Liver (tissue), 9 donors: ENCODE measurements around the gene LTB4R2. TPM values are rescaled to one million over a fixed set of nuclear protein-coding genes. Genes with fewer than 3 reads are reported as not detected.

ENCODE experiments used
- DNase-seq: peaks from one replicate; pipeline ENCODE4 v3.0.0-alpha.2; 2017; ENCODE audit warnings: low spot score
- H3K27ac ChIP-seq, 2 donors: one replicate each; pipeline ENCODE4 v1.7.0; 2013; ENCODE audit warnings: inconsistent platforms in 2 of 2, low read length in 2 of 2, control low read depth in 1 of 2, low read depth in 1 of 2, mild to moderate bottlenecking in 1 of 2
- H3K27me3 ChIP-seq, 4 donors: one replicate each; pipeline versions ENCODE4 v1.6.1 to v1.7.0; 2013; ENCODE audit warnings: low read length in 3 of 4, inconsistent platforms in 1 of 4, mild to moderate bottlenecking in 1 of 4, moderate library complexity in 1 of 4; ENCODE audit not compliant: control insufficient read depth in 4 of 4, insufficient read depth in 4 of 4
- H3K36me3 ChIP-seq, 4 donors: one replicate each; pipeline versions ENCODE4 v1.6.1 to v1.7.0; 2013; ENCODE audit warnings: low read length in 3 of 4, mild to moderate bottlenecking in 3 of 4, low read depth in 1 of 4, moderate library complexity in 1 of 4; ENCODE audit not compliant: control insufficient read depth in 4 of 4, insufficient read depth in 3 of 4
- H3K4me1 ChIP-seq, 4 donors: one replicate each; pipeline versions ENCODE4 v1.6.1 to v1.7.0; 2013; ENCODE audit warnings: low read length in 3 of 4, mild to moderate bottlenecking in 3 of 4, moderate library complexity in 1 of 4; ENCODE audit not compliant: control insufficient read depth in 4 of 4, insufficient read depth in 4 of 4
- H3K4me3 ChIP-seq, 3 donors: one replicate each; pipeline versions ENCODE4 v1.6.1 to v1.7.0; 2013; ENCODE audit warnings: low read length in 3 of 3, control low read depth in 1 of 3, low read depth in 1 of 3, mild to moderate bottlenecking in 1 of 3
- H3K9ac ChIP-seq, 2 donors: one replicate each; pipeline ENCODE4 v1.7.0; 2013; ENCODE audit warnings: low read length in 2 of 2, mild to moderate bottlenecking in 2 of 2, moderate library complexity in 2 of 2, control low read depth in 1 of 2, low read depth in 1 of 2
- H3K9me3 ChIP-seq, 4 donors: one replicate each; pipeline versions ENCODE4 v1.6.1 to v1.7.0; 2013; ENCODE audit warnings: low read length in 3 of 4; ENCODE audit not compliant: control insufficient read depth in 4 of 4
- EGR1 ChIP-seq, 2 donors: IDR thresholded peaks; 2 replicates each; pipeline ENCODE4 v1.6.1; 2016 to 2018; ENCODE audit warnings: antibody characterized with exemption in 2 of 2, low read depth in 2 of 2
- FOXA1 ChIP-seq: IDR thresholded peaks from 2 replicates; pipeline ENCODE4 v1.6.1; 2016; ENCODE audit warnings: antibody characterized with exemption
- FOXA2 ChIP-seq: IDR thresholded peaks from 2 replicates; pipeline ENCODE4 v1.6.1; 2016; ENCODE audit warnings: antibody characterized with exemption
- GABPA ChIP-seq, 2 donors: IDR thresholded peaks in 1 of 2; conservative IDR thresholded peaks in 1 of 2; 2 replicates each; pipeline ENCODE4 v1.6.1; 2016; ENCODE audit warnings: antibody characterized with exemption in 2 of 2, mild to moderate bottlenecking in 1 of 2, moderate library complexity in 1 of 2
- HNF4G ChIP-seq: IDR thresholded peaks from 2 replicates; pipeline ENCODE4 v1.6.1; 2016; ENCODE audit warnings: antibody characterized with exemption
- JUND ChIP-seq, 2 donors: IDR thresholded peaks; 2 replicates each; pipeline ENCODE4 v1.6.1; 2016; ENCODE audit warnings: antibody characterized with exemption in 2 of 2
- NR2F2 ChIP-seq: IDR thresholded peaks from 2 replicates; pipeline ENCODE4 v1.6.1; 2016; ENCODE audit warnings: antibody characterized with exemption
- RAD21 ChIP-seq, 2 donors: IDR thresholded peaks; 2 replicates each; pipeline ENCODE4 v1.6.1; 2016; ENCODE audit warnings: antibody characterized with exemption in 2 of 2, mild to moderate bottlenecking in 2 of 2
- SP1 ChIP-seq: IDR thresholded peaks from 2 replicates; pipeline ENCODE4 v1.6.1; 2018; ENCODE audit warnings: antibody characterized with exemption, mild to moderate bottlenecking
- TAF1 ChIP-seq: conservative IDR thresholded peaks from 2 replicates; pipeline ENCODE4 v1.6.1; 2016; ENCODE audit warnings: antibody characterized with exemption, mild to moderate bottlenecking
- YY1 ChIP-seq: IDR thresholded peaks from 2 replicates; pipeline ENCODE4 v1.6.1; 2016; ENCODE audit warnings: antibody characterized with exemption, mild to moderate bottlenecking
- WGBS: extraction: QIAGEN DNeasy Blood & Tissue Kit; methylation state at CpG from one replicate; pipeline ENCODE4 v1.1.7; 2013; 5-methylcytosine and 5-hydroxymethylcytosine counted together
- polyA plus RNA-seq, 2 donors: library from polyadenylated mRNA; stranded (reverse) in 1 of 2; unstranded in 1 of 2; fragments of 200-250 nt in 1 of 2; fragments of >200 nt in 1 of 2; fragmentation: Nextera tagmentation in 1 of 2; extraction: Ambion mirVana in 1 of 2; gene quantifications; one replicate each; pipeline versions ENCODE4 v1.2.1 to v1.2.3, GENCODE V29; 2013 to 2015
- total RNA-seq, 2 donors: library from RNA; depleted of rRNA; stranded (reverse); fragments of >200 nt; gene quantifications; one replicate each; pipeline ENCODE4 v1.2.3, GENCODE V29; 2014
- TF ChIP-seq, protein P1 (sequence below): IDR thresholded peaks from 2 replicates; pipeline ENCODE4 v1.6.1; 2016; ENCODE audit warnings: antibody characterized with exemption, mild to moderate bottlenecking
- TF ChIP-seq, protein P2 (sequence below): fragments of 150-350 bp; IDR thresholded peaks from 2 replicates; pipeline ENCODE4 v1.5.1; 2017; ENCODE audit warnings: improper control_type of control experiment, low read depth, low read length; ENCODE audit not compliant: missing input control
- TF ChIP-seq, protein P3 (sequence below): IDR thresholded peaks from 2 replicates; pipeline ENCODE4 v1.6.1; 2016; ENCODE audit warnings: antibody characterized with exemption
- TF ChIP-seq, protein P4 (sequence below): IDR thresholded peaks from 2 replicates; pipeline ENCODE4 v1.6.1; 2016; ENCODE audit warnings: antibody characterized with exemption
- donor health status: healthy.
- donor health status: healthy.
- donor health status: healthy.
- donor health status: healthy.
- donor health status: healthy.

Gene LTB4R2
- total and polyA plus RNA-seq, 4 donors = 0.28 to 11.3 (median 1.9) TPM

DNA sequence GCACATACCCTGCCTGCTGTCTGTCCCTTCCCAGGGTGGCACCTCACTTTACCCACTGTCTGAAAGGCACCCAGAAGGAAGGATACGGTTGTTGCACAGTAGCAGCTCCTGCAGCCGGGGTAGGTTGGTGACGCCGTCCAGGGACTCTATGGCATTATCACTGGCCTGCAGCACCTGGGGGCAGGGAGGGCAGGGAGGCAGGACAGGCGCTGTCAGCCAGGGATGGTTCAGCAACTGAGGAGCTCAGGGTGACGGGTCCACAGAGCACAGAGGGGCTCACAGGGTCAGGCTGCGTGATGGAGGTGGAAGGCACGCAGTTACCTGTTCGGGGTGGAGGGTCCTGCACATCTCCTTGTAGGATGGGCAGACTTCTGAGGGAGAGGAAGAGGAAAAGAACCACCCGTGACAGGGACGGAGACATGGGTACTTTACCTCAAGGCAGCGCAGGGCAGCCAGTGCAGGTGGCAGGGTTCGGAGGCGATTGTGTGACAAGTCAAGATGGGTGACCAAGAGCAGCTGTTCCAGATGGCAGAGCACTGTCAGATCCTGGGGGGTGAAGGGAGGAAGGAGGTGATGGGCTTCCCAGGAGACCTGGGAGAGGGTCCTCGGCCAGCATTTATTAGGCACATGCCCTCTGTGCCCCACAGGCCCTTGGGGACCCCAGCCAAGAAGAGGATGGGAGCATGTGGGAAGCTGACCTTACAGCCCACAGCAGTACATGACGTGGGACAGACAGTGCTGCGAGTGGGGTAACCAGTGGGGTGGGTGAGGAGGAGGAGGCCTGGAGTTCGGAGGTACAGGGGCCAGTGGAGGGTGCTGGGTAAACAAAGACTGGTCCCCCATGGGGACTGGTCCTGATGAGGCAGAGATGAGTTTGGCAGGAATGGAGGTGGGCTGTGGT lies 43.3 kb upstream of the LTB4R2 start:
- Histone ChIP-seq H3K4me1 (peaks cover 0 to 5% (median 3%) of the 10 kb centered on the region in 4 donors), H3K27me3 (no peaks in the 10 kb centered on the region), H3K9ac (no peak overlapping the region), H3K4me3 (no peak overlapping the region), H3K27ac (no peak overlapping the region), H3K36me3 (peaks cover 0 to 38% (median 10%) of the 10 kb centered on the region in 4 donors), H3K9me3 (no peaks in the 10 kb centered on the region)
- WGBS = 89% methylated on average over 18 of the region's 18 CpGs
- DNase-seq = no peak
- TF ChIP-seq SP1 = no peak
- TF ChIP-seq JUND (IDR thresholded peaks at IDR 0.05) = no peak
- no peak for TF ChIP-seq NR2F2
- TF ChIP-seq RAD21 (IDR thresholded peaks at IDR 0.05) = no peak
- TF ChIP-seq, protein P1, sequence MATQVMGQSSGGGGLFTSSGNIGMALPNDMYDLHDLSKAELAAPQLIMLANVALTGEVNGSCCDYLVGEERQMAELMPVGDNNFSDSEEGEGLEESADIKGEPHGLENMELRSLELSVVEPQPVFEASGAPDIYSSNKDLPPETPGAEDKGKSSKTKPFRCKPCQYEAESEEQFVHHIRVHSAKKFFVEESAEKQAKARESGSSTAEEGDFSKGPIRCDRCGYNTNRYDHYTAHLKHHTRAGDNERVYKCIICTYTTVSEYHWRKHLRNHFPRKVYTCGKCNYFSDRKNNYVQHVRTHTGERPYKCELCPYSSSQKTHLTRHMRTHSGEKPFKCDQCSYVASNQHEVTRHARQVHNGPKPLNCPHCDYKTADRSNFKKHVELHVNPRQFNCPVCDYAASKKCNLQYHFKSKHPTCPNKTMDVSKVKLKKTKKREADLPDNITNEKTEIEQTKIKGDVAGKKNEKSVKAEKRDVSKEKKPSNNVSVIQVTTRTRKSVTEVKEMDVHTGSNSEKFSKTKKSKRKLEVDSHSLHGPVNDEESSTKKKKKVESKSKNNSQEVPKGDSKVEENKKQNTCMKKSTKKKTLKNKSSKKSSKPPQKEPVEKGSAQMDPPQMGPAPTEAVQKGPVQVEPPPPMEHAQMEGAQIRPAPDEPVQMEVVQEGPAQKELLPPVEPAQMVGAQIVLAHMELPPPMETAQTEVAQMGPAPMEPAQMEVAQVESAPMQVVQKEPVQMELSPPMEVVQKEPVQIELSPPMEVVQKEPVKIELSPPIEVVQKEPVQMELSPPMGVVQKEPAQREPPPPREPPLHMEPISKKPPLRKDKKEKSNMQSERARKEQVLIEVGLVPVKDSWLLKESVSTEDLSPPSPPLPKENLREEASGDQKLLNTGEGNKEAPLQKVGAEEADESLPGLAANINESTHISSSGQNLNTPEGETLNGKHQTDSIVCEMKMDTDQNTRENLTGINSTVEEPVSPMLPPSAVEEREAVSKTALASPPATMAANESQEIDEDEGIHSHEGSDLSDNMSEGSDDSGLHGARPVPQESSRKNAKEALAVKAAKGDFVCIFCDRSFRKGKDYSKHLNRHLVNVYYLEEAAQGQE = no peak
- TF ChIP-seq FOXA2 = no peak
- TF ChIP-seq GABPA (IDR thresholded peaks at IDR 0.05 in 1 of 2, conservative IDR thresholded peaks at IDR 0.05 in 1 of 2) = no peak
- TF ChIP-seq YY1 = no peak

DNA sequence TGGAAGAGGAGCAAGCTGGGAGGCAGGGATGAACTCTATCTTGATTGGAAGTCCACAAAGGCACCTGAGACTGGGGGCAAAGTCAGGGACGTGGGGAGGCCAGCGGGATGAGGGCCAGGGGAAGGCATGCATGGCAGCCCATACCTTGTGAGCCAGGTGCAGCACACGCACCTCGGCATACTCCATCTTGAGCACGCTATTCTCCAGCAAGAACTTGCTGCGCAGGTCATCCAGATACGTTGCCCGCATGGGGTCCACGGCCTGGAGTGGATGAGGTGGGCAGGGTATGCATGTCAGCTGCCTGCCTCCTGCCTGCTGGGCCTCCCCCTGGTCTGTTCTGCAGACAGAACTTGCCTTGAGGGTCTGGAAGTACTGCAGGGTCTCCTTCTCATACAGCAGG lies 42.4 kb upstream of the LTB4R2 start:
- Histone ChIP-seq H3K36me3 (peaks cover 0 to 38% (median 10%) of the 10 kb centered on the region in 4 donors), H3K27me3 (no peaks in the 10 kb centered on the region), H3K9me3 (no peaks in the 10 kb centered on the region), H3K27ac (no peak overlapping the region), H3K9ac (no peak overlapping the region), H3K4me1 (peaks cover 1 to 11% (median 4%) of the 10 kb centered on the region in 4 donors), H3K4me3 (no peak overlapping the region)
- DNase-seq = no peak
- no peak for TF ChIP-seq HNF4G
- no peak for TF ChIP-seq GABPA (IDR thresholded peaks at IDR 0.05 in 1 of 2, conservative IDR thresholded peaks at IDR 0.05 in 1 of 2)
- no peak for TF ChIP-seq JUND (IDR thresholded peaks at IDR 0.05)
- TF ChIP-seq EGR1 (IDR thresholded peaks at IDR 0.05; ENCODE audit: low read depth in 2 of 2) = no peak
- no peak for TF ChIP-seq FOXA2
- TF ChIP-seq, protein P2, sequence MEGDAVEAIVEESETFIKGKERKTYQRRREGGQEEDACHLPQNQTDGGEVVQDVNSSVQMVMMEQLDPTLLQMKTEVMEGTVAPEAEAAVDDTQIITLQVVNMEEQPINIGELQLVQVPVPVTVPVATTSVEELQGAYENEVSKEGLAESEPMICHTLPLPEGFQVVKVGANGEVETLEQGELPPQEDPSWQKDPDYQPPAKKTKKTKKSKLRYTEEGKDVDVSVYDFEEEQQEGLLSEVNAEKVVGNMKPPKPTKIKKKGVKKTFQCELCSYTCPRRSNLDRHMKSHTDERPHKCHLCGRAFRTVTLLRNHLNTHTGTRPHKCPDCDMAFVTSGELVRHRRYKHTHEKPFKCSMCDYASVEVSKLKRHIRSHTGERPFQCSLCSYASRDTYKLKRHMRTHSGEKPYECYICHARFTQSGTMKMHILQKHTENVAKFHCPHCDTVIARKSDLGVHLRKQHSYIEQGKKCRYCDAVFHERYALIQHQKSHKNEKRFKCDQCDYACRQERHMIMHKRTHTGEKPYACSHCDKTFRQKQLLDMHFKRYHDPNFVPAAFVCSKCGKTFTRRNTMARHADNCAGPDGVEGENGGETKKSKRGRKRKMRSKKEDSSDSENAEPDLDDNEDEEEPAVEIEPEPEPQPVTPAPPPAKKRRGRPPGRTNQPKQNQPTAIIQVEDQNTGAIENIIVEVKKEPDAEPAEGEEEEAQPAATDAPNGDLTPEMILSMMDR = no peak
- TF ChIP-seq NR2F2 = no peak
- TF ChIP-seq FOXA1 = no peak
- TF ChIP-seq RAD21 (IDR thresholded peaks at IDR 0.05) = no peak
- TF ChIP-seq, protein P3, sequence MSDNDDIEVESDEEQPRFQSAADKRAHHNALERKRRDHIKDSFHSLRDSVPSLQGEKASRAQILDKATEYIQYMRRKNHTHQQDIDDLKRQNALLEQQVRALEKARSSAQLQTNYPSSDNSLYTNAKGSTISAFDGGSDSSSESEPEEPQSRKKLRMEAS = no peak
- TF ChIP-seq, protein P4, sequence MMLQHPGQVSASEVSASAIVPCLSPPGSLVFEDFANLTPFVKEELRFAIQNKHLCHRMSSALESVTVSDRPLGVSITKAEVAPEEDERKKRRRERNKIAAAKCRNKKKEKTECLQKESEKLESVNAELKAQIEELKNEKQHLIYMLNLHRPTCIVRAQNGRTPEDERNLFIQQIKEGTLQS = no peak
- TF ChIP-seq TAF1 = no peak
- no peak for TF ChIP-seq YY1
- 95% methylated on average over 9 of the region's 9 CpGs for WGBS
